Head of caudate nucleus (tissue), 42 donors: ENCODE data around the gene SPSB3.

Source experiments
- DNase-seq, 42 donors: peaks; one replicate each; pipeline versions ENCODE4 v3.0.0 to v3.0.0-alpha.2; 2020 to 2021; ENCODE audit warnings: mixed read lengths in 7 of 42
- intact Hi-C: fragments of 100-400 bp; cut with DNase I; formaldehyde crosslinking; loops from one replicate; pipeline ENCODE4 v1.15.0; 2022

The SPSB3 gene

DNA sequence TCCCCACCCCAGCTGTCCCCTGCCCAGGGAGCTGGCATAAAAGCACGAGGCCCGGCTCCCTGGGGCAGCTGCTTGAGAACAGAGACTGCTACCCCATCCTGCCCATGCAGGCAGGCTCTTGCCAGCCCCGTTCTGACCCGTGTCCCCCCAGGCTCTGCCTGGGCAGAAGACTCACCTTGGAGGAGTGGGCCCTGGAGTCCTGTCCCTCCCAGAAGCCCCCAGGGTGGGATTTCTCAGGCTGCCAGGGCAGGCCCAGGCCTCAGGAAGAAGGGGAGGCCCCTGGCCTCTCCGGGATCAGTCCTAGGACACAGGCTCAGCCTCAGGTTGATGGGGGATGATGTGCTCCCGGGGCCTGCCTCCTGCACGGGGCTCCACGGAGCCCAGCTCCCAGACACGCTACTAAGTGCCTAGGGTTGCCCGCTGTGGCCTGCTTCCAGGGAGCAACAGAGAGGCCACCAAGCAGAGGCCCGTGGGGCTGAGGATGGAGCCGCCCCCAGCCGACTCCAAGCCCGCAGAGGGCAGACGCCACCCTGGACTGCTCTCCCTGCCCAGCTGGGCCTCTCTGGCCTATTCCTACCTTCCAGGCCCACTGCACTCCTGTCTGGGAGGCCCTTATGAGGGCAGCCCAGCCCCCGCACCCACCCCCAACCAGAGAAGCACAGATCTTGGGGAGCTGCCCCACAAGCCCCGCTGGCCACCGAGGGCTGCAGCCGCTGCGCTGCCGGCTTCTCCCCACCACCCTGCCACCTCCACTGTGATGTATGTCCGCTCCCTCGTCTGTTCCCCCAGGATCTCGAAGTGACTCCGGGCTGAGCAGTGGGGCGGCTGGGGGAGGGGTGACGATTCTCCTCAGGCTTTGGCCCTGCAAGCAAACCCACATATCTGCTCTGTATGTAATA, 12.7 kb downstream of the SPSB3 start:
- intact Hi-C loops: loop anchor here (10.0 kb wide), 1 partner anchor 65 kb away; the partner anchor contains the start of gene MAPK8IP3
- DNase-seq: peak in 13 of 42 donors; percentile 11 to 63 (median 38)

DNA sequence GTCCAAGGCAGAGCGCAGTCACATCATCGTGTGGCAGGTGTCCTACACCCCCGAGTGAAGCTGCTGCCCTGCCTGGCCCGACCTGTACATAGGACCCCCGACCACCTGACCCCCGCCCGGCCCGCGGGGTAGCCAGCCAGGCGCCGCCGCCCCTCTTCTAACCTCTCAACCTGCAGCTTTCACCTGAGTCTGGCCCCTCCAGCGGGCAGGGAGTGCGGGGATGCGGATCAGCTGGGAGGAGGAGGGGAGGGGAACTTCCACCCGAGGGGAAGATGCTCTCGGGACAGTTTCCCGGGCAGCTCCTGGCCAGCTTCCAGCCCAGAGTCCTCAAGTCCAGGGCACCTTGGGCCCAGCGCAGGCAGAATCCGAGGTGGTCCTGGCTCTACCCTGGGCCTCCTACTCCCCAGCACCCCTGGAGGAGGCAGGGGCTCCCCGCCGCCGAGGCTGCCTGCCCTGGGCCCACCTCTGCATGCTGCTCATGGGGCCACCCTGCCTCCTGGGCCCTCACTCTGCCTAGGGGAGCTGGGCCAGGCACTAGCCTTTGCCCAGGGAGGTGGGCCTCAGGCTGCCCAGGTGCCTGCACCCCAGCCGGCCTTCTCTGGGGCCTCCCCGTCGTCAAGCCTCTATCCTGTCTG, 13.5 kb downstream of the SPSB3 start:
- intact Hi-C loops: loop anchor here (10.0 kb wide), 1 partner anchor 64 kb away; the partner anchor contains the start of gene MAPK8IP3

DNA sequence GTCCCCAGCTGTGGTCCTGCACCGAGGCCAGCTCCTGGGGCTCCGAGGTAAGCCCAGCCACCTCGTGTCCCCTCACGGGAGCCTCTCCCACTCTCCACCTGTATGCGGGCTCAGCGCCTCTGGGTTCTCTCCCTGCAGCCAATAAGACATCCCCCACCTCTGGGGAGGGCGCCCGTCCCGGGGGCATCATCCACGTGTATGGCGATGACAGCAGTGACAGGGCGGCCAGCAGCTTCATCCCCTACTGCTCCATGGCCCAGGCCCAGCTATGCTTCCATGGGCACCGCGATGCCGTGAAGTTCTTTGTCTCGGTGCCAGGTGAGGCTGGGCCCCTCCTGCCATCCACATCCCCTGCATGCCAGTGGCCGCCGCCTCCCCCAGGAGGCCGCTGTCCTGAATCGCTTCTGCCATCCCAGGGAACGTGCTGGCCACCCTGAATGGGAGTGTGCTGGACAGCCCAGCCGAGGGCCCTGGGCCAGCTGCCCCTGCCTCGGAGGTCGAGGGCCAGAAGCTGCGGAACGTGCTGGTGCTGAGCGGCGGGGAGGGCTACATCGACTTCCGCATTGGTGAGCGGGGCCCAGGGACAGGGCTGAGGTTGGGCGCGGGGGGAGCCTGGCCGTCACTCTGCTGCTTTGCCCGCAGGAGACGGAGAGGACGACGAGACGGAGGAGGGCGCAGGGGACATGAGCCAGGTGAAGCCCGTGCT, 14.2 kb downstream of the SPSB3 start:
- intact Hi-C loops: loop anchor here (10.0 kb wide), 1 partner anchor 63 kb away; the partner anchor contains the start of gene MAPK8IP3
- DNase-seq: no peak

More for the DNA sequence above, 13.5 kb downstream of the SPSB3 start:
- no peak for DNase-seq

- intact Hi-C loops: loop anchor here (10.0 kb wide), 1 partner anchor 63 kb away; the partner anchor contains the start of gene MAPK8IP3
- no peak for DNase-seq
These were observed 15.0 kb downstream of the SPSB3 start for GRCh38 chr16:1767116-1767994.

DNA sequence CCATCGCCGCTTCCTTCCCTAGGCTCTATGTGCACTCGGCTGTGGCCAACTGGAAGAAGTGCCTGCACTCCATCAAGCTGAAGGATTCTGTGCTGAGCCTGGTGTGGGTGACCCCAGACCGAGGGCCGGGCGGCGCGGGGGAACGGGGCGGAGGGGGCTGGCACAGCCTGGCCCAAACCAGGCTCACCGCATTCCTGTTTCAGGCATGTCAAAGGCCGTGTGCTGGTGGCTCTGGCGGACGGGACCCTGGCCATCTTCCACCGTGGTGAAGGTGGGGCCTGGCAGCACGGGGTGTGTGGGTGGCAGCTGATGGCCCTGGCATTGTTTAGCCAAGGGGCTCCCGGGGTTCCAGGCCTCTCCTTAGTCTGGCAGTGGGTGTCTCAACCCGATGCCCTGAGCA, 15.7 kb downstream of the SPSB3 start:
- DNase-seq: no peak
- intact Hi-C loops: loop anchor here (10.0 kb wide), 1 partner anchor 62 kb away; the partner anchor contains the start of gene MAPK8IP3

DNA sequence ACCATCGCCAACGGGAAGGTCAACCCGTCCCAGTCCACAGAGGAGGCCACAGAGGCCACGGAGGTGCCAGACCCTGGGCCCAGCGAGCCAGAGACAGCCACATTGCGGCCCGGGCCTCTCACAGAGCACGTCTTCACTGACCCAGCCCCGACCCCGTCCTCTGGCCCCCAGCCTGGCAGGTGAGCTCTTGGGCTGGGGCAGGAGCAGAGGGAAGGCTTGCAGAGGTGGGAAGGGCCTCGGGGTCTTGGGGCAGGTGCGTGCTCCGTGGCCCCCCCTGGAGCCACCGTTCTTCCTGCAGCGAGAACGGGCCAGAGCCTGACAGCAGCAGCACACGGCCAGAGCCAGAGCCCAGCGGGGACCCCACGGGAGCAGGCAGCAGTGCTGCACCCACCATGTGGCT, 16.1 kb downstream of the SPSB3 start:
- intact Hi-C loops: loop anchor here (10.0 kb wide), 1 partner anchor 61 kb away; the partner anchor contains the start of gene MAPK8IP3
- DNase-seq: no peak

DNA sequence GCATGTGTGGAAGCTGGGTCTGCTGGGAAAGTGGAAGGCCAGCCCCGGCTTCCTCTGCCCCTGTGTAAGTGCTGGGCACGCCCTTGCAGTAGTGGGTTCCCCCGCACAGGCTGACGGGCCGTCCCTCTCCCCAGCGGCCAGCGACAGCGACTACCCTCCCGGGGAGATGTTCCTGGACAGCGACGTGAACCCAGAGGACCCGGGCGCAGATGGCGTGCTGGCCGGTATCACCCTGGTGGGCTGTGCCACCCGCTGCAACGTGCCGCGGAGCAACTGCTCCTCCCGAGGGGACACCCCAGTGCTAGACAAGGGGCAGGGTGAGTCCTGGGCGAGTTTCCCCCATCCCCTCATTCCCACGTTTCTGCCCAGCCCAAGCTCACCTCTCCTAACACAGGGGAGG, 16.5 kb downstream of the SPSB3 start:
- intact Hi-C loops: loop anchor here (10.0 kb wide), 1 partner anchor 61 kb away; the partner anchor contains the start of gene MAPK8IP3
- no peak for DNase-seq

DNA sequence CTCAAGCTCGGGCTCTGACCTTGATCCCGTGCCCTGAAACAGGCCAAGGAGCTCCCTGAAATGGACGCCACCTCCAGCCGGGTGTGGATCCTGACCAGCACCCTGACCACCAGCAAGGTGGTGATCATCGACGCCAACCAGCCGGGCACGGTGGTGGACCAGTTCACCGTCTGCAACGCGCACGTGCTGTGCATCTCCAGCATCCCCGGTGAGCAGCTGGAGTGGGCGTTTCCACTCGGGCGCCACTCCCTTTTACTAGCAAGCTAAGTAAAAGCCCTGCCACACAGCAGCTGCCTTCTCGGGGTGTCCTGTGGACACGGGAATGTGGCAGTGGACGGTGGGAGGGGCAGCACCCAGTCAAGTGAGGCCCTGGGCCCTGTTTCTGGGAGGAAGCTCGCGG, 17.4 kb downstream of the SPSB3 start:
- intact Hi-C loops: loop anchor here (10.0 kb wide), 1 partner anchor 60 kb away; the partner anchor contains the start of gene MAPK8IP3
- peak in 12 of 42 donors; percentile 19 to 65 (median 42) for DNase-seq

- intact Hi-C loops: loop anchor here (10.0 kb wide), 1 partner anchor 59 kb away; the partner anchor contains the start of gene MAPK8IP3
- DNase-seq: peak in 23 of 42 donors; percentile 32 to 70 (median 48)
These were observed 18.6 kb downstream of the SPSB3 start for GRCh38 chr16:1763521-1764511.

GRCh38 chr16:1762879-1763520, 19.4 kb downstream of the SPSB3 start:
- intact Hi-C loops: loop anchor here (10.0 kb wide), 1 partner anchor 58 kb away; the partner anchor contains the start of gene MAPK8IP3
- DNase-seq: no peak

GRCh38 chr16:1762196-1762878, 20.0 kb downstream of the SPSB3 start:
- DNase-seq: no peak
- intact Hi-C loops: loop anchor here (10.0 kb wide), 1 partner anchor 58 kb away; the partner anchor contains the start of gene MAPK8IP3

- no peak for DNase-seq
- intact Hi-C loops: loop anchor here (10.0 kb wide), 1 partner anchor 57 kb away; the partner anchor contains the start of gene MAPK8IP3
These were observed 20.6 kb downstream of the SPSB3 start for GRCh38 chr16:1761751-1762150.

- intact Hi-C loops: loop anchor here (10.0 kb wide), 1 partner anchor 56 kb away; the partner anchor contains the start of gene MAPK8IP3
- DNase-seq: no peak
These were observed 21.5 kb downstream of the SPSB3 start for GRCh38 chr16:1760911-1761310.

DNA sequence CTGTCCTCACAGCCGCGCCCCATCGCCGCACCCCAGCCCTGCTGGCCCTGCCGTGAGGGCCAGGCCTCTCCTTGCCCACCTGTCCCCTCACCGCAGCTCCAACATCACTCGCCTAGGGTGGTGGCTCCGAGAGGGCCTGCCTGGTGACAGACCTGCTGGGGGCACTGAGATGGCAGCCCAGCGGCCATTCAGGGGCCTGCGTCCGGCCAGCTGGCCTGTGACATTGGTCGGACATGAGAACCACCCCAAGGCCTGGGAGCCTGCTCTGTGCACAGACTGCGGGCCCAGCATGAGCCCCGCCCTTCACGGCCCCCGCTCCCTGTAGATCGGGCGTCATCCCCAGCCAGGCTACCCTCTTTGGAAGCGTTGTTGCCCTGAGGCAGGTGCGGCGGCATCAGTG, 22.9 kb downstream of the SPSB3 start:
- DNase-seq: no peak
- intact Hi-C loops: no loop called here

- DNase-seq: no peak
- intact Hi-C loops: no loop called here
These were observed 23.4 kb downstream of the SPSB3 start for GRCh38 chr16:1758923-1759322.
